Suppressor macrophage treated with lipopolysaccharide for 1 hour (primary cell): ENCODE results near the gene RNF223.
"Not testable (repeated sequence)": the region's sequence is repeated elsewhere in the genome, so short reads cannot be mapped to it uniquely, and the experiment has no call there.

Experiments
- DNase-seq, 3 donors: peaks; one replicate each; pipeline ENCODE4 v3.0.0-alpha.2; 2020 to 2022

The RNF223 gene

DNA sequence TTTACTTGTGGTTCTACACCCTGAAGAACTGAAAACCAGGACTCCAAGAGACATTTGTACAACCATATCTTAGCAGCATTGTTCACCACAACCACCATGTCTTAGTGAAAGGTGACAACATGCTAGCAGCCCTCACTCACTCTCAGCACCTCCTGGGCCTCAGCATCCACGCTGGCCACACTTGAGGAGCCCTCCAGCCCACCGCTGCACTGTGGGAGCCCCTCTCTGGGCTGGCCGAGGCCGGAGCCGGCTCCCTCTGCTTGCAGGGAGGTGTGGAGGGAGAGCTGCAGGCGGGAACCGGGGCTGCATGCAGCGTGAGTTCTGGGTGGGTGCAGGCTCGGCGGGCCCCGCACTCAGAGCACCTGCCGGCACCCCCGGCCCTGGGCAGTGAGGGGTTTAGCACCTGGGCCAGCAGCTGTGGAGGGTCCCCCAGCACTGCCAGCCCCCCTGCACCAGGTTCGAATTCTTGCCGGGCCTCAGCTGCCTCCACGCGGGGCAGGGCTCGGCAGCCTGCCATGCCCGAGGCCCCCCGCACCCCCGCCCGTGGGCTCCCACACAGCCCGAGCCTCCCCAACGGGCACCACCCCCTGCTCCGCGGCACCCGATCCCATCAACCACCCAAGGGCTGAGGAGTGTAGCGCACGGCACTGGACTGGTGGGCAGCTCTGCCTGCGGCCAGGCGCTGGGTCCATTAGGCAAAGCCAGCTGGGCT, 32.6 kb upstream of the RNF223 start:
- no peak for DNase-seq

DNA sequence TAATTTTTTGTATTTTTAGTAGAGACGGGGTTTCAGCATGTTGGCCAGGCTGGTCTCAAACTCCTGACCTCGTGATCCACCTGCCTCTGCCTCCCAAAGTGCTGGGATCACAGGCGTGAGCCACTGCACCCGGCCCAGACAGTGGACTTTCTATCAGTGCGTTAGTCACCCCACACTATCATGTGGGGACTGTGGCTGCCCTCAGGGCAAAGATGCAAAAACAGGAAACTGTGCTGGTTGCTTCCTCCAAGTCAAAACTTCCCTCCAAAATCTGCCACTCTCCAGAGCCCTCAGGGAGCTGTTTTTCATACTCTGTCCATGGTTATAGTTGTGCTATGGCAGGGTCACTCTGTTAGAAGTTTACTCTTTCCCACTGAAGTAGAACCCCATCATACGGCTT, 30.0 kb upstream of the RNF223 start:
- peak; percentile 69 to 80 (median 79) for DNase-seq

DNA sequence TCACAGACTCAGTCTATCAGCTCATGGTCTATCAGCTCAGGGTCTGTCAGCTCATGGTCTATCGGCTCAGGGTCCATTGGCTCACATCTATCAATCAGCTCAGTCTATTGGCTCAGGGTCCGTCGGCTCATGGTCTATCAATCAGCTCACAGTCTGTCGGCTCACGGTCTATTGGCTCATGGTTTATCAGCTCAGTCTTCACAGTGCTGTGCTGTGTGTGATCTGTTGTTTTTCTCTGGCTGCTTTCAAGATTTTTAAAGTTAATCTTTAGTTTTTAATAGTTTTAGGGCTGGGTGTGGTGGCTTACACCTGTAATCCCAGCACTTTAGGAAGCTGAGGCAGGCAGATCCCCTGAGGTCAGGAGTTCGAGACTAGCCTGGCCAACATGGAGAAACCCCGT, 27.4 kb upstream of the RNF223 start:
- DNase-seq: no peak

DNA sequence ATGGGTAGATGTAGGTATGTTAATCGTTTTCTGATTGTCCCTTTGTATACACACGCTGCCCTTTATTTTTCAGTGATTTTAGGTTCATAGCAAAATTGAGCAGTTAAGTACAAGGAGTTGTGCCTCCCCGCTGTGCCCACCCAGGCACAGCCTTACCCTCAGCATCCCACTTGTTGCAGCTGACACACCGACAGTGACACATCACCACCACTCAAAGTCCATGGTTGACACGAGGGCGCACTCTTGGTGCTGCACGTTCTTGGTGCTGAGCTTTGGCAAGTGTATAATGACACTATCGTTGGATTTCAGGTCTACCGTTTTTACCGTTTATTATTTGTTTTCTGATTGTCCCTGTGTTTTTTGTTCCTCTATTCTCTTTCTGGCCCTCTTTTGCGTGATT, 26.2 kb upstream of the RNF223 start:
- no peak for DNase-seq

DNA sequence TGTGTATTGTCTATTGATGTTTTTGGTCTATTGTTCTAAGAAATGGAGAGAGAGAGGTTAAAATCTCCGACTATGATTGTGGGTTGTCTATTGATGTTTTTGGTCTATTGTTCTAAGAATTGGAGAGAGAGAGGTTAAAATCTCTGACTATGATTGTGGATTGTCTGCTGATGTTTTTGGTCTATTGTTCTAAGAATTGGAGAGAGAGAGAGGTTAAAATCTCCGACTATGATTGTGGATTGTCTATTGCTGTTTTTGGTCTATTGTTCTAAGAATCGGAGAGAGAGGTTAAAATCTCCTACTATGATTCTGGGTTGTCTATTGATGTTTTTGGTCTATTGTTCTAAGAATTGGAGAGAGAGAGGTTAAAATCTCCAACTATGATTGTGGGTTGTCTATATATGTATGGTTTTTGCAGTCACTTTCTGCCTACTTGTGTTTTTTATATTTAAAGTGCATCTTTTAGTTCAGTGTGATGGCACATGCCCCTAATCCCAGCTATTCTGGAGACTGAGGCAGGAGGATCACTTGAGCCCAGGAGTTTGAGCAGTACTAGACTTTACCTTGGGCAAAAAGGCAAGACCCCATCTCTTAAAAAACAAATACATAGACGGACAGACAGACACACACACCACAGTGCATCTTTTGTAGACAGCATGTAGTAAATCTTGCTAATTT, 25.5 kb upstream of the RNF223 start:
- no peak for DNase-seq

DNA sequence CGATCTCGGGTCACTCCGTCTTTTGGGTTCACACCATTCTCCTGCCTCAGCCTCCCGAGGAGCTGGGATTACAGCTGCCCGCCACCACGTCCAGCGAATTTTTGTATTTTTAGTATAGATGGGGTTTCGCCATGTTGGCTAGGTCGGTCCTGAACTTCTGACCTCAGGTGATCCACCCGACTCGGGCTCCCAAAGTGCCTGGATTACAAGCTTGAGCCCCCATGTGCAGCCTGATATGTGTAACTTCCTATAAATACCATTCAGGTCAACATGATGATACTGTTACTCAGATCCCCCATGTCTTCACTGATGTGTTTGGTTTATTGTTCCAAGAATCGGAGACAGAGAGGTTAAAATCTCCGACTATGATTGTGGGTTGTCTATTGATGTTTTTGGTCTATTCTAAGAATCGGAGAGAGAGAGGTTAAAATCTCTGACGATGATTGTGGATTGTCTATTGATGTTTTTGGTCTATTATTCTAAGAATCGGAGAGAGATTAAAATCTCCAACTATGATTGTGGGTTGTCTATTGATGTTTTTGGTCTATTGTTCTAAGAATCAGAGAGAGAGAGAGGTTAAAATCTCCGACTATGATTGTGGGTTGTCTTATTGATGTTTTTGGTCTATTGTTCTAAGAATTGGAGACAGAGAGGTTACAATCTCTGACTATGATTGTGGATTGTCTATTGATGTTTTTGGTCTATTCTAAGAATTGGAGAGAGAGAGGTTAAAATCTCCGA, 24.7 kb upstream of the RNF223 start:
- DNase-seq: no peak

DNA sequence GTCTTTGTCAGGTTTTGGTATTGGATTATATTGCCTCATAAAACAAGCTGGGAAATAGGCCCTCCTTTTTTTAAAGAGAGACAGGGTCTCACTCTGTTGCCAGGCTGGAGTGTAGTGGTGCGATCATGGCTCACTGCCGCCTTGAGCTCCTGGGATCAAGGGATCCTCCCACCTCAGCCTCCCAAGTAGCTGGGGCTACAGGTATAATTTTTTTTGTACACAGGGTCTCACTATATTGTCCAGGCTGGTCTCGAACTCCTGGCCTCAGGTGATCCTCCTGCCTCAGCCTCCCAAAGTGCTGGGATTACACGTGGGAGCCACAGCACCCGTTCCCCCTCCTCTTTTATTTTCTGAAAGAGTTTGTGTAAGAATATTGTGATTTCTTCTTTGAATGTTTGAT, 22.0 kb upstream of the RNF223 start:
- not testable (repeated sequence) for DNase-seq

DNA sequence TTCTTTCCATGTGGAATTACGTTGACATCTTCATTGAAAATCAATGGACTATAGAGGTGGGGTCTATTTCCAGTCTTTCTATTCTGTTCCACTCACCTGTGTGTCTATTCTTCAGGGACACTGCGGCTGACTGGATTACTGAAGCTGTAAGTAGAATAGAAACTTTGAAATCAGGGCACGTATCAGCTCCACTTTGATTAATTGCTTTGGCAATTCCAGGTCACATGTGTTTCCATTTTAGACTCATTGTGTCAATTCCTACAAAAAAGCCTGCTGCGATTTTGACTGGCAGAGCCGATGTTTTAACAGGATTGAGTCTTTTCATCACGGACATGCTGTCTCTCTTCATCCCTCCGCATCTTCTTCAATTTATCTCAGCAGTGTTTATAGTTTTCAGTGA, 20.9 kb upstream of the RNF223 start:
- DNase-seq: no peak

DNA sequence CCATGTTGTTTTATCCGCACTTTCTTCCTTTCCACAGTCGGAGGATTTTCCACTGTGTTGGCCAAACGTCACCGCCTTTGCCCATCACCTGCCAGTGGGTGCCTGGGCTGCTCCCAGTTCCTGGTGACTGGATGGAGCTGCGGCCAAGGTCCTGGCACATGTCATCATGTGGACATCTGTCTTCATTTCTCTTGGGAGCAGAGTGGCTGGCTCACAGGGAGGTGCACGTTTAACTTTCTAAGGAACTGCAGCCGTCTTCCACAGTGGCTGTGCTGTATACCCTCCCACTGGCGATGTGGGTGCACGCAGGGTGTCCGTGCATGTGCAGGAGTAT, 19.5 kb upstream of the RNF223 start:
- DNase-seq: no peak

DNA sequence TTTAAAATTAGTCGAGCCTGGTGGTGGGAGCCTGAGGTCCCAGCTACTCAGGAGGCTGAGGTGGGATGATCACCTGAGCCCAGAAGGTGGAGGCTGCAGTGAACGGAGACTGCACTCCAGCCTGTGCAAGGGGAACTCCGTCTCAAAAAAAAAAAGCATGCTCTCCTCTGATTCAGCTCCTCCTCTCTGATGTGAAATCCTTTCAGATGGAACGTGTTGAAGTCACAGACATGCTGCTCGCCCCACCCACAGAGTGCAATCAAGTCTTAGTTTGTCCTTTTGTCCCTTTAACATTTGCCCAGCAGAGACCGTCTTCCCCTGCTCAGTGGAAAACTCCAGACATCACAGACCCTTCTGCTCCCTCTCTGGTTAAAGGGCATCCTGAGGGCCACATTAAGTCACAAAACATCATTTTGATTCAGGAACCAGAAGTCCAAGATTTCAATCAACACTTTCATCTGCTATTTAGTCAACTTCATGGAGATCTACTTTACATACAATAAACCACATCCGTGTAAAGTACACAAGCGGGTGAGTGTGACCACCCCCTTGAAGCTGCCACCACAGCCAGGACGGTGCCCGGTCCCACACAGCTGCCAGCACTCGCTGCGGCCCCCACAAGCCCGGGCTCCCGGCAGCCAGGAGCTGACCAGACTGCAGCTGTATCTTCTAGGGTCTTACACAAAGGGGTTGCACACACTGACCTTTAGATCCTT, 18.9 kb upstream of the RNF223 start:
- no peak for DNase-seq

DNA sequence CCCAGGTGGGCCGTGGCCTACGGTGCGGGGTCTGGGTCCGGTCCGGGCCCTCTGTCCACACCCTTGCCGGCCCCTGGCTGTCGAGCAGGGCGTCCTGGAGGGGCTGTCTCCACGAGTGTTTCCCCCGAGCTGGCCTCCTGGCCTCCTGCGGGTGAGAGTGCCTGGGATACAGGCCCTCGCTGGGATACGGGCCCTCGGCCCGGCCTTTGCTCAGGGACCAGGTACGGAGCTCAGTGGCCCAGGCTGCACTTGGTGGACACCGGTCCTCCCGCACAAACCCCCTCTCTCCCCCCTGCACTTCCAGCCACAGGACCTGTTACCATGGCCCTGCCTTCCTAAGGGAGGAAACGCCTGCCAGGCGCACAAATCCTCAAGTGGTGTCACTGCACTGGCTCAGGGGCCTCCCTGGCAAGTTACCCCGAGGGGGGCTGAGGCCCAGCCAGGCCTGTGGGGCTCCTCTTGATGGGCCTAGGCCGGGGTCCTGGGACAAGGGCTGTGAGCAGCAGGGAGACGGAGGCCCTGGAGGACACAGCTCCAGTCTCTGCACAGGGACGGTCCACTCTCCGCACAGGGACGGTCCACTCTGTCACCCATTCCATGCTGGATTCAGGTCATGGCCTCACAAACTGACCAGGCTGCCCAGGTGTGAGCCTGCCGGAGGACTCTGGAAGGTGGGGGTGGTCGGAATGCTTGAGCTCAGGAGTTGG, 18.2 kb upstream of the RNF223 start:
- DNase-seq: no peak

DNA sequence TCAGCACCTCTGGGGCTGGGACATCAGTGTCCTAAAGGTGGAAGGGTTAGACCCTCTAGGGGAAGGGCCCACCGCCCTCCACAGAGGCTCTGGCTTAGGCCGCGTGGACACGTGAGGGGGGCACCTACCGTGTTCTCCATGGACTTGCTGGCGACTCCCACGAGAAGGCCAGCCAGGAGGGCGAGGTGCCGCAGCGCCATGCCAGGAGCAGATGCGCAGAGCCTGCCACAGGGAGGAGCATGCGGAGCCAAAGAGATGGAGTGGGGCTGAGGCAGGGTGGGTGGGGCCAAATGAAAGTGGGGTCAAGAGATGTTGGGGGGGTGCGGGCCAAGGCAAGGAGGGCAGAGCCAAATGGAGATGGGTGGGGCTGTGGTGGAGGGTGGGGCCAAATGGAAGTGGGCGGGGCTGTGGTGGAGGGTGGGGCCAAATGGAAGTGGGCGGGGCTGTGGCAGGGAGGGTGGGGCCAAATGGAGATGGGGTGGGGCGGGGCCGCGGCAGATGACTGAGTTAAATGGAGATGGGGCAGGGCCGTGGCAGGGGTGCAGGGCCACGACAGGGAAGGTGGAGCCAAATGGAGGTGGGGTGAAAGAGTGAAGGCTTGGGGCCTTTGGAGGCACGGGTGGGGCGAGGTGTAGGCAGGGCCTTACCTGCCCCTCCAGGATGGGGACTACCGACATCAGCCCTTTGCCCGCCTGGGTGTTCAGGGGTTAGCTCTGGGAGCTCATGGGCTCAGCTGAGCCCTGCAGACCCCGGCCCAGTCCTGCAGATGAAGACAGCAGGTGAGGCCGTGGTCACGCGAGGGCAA, 17.4 kb upstream of the RNF223 start:
- peak in 1 of 3 donors; percentile 47 for DNase-seq

DNA sequence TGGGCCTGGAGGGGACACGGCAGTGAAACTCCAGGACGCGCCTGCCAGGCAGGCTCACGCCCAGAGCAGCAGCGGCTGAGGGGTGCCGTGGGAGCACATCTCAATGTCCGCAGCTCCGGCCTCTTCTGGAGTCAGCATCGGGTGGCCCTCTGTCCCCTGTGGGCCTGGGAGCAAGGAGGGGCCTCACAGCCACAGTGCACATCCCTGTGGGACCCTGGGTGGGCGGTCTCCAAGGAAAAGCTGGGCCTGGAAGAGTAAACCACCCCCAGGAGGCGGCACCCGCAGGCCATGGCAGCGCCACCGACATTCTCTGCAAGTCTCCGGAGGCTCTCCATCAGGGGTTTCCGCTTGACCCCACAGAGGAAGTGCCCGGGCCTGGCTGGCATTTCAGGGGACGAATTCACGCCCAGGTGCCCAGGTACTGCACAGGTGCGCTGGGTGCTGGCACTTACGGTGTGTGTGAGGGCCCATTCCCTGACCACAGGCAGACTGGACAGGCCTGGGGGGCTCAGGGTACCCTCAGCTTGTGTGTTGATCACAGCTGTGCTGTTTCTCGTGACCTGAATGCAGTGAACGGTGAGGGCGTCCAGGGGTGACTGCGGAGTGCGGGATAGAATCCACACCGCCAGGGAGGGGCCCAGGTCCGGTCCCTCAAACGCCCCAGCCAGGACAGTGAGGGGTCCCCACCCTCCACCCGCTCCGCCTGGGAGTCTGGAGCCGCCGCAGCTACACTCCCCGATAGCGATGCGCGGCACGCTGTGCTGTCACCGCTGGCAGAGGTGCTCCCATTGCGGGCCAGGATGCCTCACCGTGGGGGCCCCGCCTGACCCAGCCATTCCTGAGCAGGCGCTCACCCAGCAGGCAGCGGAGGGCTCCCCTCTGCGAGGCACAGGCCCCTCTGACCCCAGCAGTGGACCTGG, 16.6 kb upstream of the RNF223 start:
- no peak for DNase-seq

DNA sequence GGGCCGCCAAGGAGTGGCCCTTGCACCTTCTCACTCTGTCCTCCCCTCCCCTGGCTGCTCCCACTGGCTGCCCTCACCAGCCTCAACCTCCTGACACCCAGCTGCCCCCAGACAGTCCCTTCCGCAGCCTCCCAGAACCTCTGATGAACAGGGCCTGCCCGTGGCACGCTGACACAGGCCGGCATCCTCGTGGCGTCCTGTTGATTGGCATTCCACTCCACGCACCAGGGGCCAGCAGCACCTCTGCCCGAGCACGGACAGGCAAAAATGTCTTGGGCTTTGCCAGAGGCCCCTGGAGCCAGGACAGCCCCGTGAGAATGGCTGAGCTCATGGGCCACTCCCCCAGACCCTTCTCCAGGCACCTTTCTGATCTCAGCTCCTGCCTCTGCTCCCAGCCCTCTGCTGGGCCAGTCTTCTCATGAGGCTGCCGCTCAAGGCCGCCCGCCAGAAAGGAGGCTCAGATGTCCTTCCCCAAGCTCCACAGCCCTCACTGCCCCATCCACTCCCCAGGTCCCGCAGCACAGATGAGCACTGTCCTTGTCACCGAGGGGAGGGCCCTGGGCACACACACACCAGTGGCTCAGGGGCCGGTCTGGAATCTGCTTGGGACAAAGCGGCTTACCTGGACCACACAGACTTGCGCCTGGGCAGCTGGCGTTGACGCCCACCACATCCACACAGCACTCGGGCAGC, 15.8 kb upstream of the RNF223 start:
- no peak for DNase-seq

DNA sequence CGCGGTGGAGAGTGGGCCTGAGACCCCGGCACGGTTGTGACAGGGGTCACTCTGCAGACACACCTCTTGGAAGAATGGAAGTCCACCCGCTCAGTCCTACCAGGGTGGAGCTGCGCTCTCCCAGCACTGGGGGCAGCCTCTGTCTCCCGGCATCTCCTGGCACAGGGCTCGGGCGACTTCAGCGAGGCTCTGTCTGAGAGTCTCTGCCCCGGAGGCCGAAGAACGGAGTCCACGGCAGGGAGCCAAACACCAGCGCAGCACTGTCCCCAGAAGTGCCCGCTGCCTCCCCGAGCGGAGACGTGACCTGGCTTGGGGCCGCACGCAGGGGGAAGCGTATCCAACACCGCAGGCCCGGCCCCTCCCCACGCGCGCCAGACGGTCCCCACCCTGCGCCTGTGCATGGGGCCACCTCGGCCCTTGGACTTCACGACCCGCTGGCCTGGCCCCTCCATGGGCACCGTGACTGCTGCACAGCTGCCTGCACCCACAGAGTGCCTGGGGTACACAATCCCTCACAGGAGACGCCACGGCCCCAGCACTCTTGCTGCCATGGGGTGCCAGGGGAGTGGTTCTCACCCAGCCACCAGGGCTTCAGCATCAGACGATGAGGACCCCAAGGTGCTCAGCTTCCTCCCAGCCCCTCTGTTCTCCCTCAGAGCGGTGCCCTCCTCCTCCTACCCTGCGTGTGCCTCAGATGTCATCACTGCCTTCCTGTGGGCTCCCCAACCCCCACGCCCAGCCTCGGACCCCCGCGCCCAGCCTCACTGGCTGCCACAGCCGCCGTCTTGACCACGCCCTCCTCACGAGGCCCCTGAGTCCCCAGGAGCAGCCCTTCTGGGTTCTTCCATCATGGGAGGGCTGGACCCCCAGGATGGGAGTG, 14.9 kb upstream of the RNF223 start:
- no peak for DNase-seq

DNA sequence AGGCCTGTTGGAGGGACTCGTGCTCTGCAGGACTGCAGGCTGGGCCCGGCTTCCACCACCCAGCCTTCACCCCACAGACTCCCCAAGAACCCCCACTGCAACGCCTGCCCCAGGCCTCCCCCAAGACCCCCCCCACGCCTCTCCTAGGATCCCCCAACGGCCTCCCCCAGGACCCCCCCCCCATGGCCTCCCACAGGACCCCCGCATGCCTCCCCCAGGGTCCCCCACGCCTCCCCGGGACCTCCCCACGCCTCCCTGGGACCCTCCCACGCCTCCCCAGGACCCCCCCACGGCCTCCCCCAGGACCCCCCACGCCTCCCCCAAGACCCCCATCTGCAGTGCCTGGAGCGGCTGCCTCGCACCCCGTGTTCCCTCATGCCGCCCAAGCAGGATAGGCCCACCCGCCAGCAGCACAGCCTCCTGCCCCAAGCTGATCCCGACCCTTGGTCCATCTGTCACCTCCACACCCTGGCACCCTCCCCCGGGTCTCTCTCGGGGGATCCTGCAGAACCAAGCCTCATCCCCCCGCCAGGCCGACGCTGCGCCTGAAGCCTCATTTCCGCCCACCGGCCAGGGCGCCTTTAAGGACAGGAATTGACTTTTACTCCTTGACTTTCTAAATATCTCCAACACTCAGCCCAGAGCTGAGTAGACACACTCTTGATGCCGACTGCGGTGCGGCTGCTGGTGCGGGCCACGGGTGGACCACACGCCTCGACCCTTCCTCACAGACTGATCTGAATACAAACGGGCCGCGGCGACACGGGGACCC, 14.1 kb upstream of the RNF223 start:
- DNase-seq: no peak

DNA sequence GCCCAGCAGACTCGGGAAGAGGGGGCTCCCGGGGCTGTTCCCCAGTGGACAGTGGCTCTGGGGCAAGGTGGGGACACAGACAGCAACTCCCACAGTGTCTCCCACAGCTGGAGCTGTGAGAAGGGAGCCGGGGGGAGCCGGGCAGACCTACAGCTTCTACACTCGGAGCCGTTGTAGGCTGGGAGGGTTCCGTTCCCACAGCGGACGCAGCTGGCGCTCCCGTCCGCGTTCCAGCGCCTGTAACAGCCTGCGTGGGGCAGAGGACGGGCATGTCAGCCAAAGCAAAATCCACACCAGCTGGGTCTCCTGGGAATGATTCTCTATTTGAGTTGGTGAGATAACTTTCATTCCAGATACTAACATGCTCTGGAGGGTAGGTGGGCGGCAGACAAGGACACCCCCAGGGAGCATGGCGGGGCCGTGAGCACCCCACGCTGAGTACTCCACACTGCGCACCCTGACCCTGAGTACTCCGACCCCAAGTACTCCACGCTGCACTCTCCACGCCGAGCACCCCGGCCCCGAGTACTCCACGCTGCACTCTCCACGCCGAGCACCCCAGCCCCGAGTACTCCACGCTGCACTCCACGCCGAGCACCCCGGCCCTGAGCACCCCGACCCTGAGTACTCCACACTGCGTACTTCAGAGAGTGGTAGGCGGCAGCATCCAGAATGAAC, 13.4 kb upstream of the RNF223 start:
- no peak for DNase-seq

DNA sequence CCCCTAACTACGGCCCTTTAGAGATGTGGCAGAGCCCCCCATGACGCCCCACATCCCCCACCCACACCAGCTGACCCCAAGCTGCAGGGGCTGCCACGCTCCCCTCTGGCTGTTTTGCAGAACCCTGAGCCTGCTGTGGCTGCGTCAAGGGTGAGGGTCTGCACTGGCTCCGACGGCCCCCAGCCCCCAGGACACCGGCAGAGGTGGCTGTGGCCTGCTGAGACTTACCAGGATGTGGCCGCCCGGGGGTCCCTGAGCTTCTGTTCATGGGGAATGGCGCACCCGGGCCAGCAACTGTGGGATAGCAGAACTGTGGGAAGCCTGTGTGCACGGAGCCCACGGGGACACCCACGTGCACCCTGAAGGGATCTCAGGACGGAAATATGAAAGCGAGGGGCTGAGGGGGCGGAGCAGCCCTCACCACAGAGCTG, 12.8 kb upstream of the RNF223 start:
- DNase-seq: no peak
